Activated CD8-positive, alpha-beta T cell treated with anti-CD3 and anti-CD28 coated beads for 36 hours (primary cell): ENCODE results near the gene GRPEL1. TPM values are rescaled to one million over a fixed set of nuclear protein-coding genes. Genes with fewer than 3 reads are reported as not detected.

Experiments used
- ATAC-seq: fragments of 200-7000 bp; cut with Tn5 transposase; one replicate; pipeline ENCODE4 v1.10.0; 2021; ENCODE audit warnings: mild to moderate bottlenecking, moderate library complexity
- CTCF ChIA-PET: fragments of 350-600 bp; sonication (Branson Sonifier 250); formaldehyde crosslinking; loops from one replicate; lab custom pipeline; 2021; ENCODE audit warnings: antibody characterized with exemption; lab: Charles Lee
- POLR2A ChIA-PET: fragments of 350-600 bp; sonication (Branson Sonifier 250); formaldehyde crosslinking; loops from one replicate; lab custom pipeline; 2021; ENCODE audit warnings: antibody characterized with exemption; lab: Charles Lee
- DNase-seq: peaks from one replicate; pipeline ENCODE4 v3.0.0-alpha.2; 2020
- H3K27ac Mint-ChIP-seq: one replicate; pipeline ENCODE4 v1.8.0; 2021; ENCODE audit warnings: mild to moderate bottlenecking, mixed read lengths
- H3K27me3 Mint-ChIP-seq: one replicate; pipeline ENCODE4 v1.8.0; 2021; ENCODE audit warnings: mixed read lengths
- H3K36me3 Mint-ChIP-seq: one replicate; pipeline ENCODE4 v1.8.0; 2021; ENCODE audit warnings: low read depth, mixed read lengths
- H3K4me1 Mint-ChIP-seq: one replicate; pipeline ENCODE4 v1.8.0; 2021; ENCODE audit warnings: low read depth, mixed read lengths
- H3K4me3 Mint-ChIP-seq: one replicate; pipeline ENCODE4 v1.8.0; 2021; ENCODE audit warnings: mild to moderate bottlenecking, moderate library complexity, mixed read lengths
- H3K9me3 Mint-ChIP-seq: one replicate; pipeline ENCODE4 v1.8.0; 2021; ENCODE audit warnings: mixed read lengths
- CTCF ChIP-seq: fragments of 200-600 bp; IDR thresholded peaks from one replicate; pipeline ENCODE4 v1.8.0; 2022; ENCODE audit warnings: antibody characterized with exemption, mild to moderate bottlenecking
- intact Hi-C: fragments of 100-400 bp; cut with micrococcal nuclease; formaldehyde crosslinking; loops from one replicate; pipeline ENCODE4 v1.10.0; 2022
- total RNA-seq, 2 experiments: library from RNA; stranded (reverse); gene quantifications; one replicate each; pipeline ENCODE4 v1.2.3, GENCODE V29; 2021

Gene GRPEL1
- total RNA-seq, 2 experiments from 2014 or later = 82.4 to 84.5 TPM

DNA sequence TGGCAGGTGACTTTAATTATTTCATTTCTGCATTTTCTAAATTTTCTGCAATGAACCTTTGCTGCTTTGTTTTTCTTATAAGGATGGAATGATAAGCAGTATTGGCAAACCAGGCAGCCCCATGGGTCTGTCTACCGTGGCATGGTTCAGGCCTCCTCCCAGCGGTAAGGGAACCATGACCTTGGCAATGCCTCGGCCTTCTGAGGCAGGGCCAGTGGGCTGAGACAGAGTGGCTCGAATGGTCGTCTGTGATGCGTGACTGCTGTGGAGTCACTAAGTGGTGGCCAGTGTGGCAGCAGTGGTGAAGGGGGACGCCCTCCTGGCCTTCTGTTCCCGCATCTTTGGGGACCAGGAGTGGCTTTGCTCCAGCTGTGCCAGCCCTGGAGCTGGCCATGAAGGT is 43.6 kb upstream of the GRPEL1 start:
- no peak for ATAC-seq
- H3K4me3 Mint-ChIP-seq = no peak overlapping the region
- DNase-seq = no peak
- peaks cover 1% of the 10 kb centered on the region for H3K27me3 Mint-ChIP-seq
- intact Hi-C loops = no loop called here
- H3K9me3 Mint-ChIP-seq = no peaks in the 10 kb centered on the region
- H3K4me1 Mint-ChIP-seq = no peaks in the 10 kb centered on the region
- no peak for TF ChIP-seq CTCF
- CTCF ChIA-PET = interaction anchor here (1.5 kb wide), 1 partner anchor 9 kb away, joined by 4 read pairs; no protein-coding TSS in a partner anchor
- no peak overlapping the region for H3K27ac Mint-ChIP-seq
- H3K36me3 Mint-ChIP-seq = no peaks in the 10 kb centered on the region
- POLR2A ChIA-PET = no interaction called here

- Mint-ChIP-seq H3K4me1 (no peaks in the 10 kb centered on the region), H3K27ac (no peak overlapping the region), H3K27me3 (peaks cover 1% of the 10 kb centered on the region), H3K9me3 (no peaks in the 10 kb centered on the region), H3K36me3 (no peaks in the 10 kb centered on the region), H3K4me3 (no peak overlapping the region)
- intact Hi-C loops = no loop called here
- ATAC-seq = no peak
- no peak for DNase-seq
- no peak for TF ChIP-seq CTCF
- ChIA-PET POLR2A (no interaction called here), CTCF (no interaction called here)
Measured at GRCh38 chr4:7110546-7110945, 42.7 kb upstream of the GRPEL1 start.

DNA sequence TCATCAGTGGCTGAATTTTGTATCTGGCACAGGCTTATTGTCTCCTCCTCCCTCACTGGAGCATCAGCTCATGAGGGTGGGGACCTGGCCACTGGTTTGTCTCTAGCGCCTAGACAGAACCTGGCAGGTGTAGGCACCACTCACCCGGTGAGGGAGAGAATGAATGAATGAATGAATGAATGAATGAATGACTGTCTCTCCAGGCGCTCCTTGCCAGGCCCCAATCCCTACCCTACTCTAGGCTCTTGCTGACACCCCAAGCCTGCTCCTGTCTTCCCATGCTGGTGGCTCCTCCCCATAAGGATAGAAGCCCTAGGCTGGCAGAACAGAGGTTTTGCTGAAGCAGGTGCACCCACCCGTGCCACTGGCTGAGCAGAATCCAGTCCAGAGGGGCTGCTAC is 41.3 kb upstream of the GRPEL1 start:
- no peak for ATAC-seq
- CTCF ChIA-PET = no interaction called here
- TF ChIP-seq CTCF = no peak
- Mint-ChIP-seq H3K9me3 (no peaks in the 10 kb centered on the region), H3K4me3 (no peak overlapping the region), H3K27me3 (peaks cover 1% of the 10 kb centered on the region), H3K27ac (no peak overlapping the region), H3K4me1 (no peaks in the 10 kb centered on the region), H3K36me3 (no peaks in the 10 kb centered on the region)
- POLR2A ChIA-PET = no interaction called here
- intact Hi-C loops = no loop called here
- DNase-seq = no peak

- no peak overlapping the region for H3K27ac Mint-ChIP-seq
- ATAC-seq (no peak), DNase-seq (no peak)
- no peaks in the 10 kb centered on the region for H3K36me3 Mint-ChIP-seq
- POLR2A ChIA-PET = no interaction called here
- intact Hi-C loops = no loop called here
- peaks cover under 1% of the 10 kb centered on the region for H3K4me1 Mint-ChIP-seq
- TF ChIP-seq CTCF = no peak
- H3K27me3 Mint-ChIP-seq = no peaks in the 10 kb centered on the region
- no peak overlapping the region for H3K4me3 Mint-ChIP-seq
- no peaks in the 10 kb centered on the region for H3K9me3 Mint-ChIP-seq
- CTCF ChIA-PET = no interaction called here
Measured at GRCh38 chr4:7108660-7109059, 40.8 kb upstream of the GRPEL1 start.

GRCh38 chr4:7108046-7108625 is 40.3 kb upstream of the GRPEL1 start:
- CTCF ChIA-PET = no interaction called here
- intact Hi-C loops = no loop called here

More at GRCh38 chr4:7108046-7108625, 40.3 kb upstream of the GRPEL1 start:
- Mint-ChIP-seq H3K4me1 (peaks cover 4% of the 10 kb centered on the region), H3K27me3 (no peaks in the 10 kb centered on the region), H3K36me3 (no peaks in the 10 kb centered on the region), H3K27ac (no peak overlapping the region), H3K9me3 (no peaks in the 10 kb centered on the region), H3K4me3 (no peak overlapping the region)
- ATAC-seq (no peak), DNase-seq (no peak)
- no peak for TF ChIP-seq CTCF
- POLR2A ChIA-PET = no interaction called here
